Measurements from ENCODE around the gene MACROH2A2.

- no peak for TF ChIP-seq CTCF (IDR thresholded peaks at IDR 0.05; ENCODE audit: low read depth, low read length)
- TF ChIP-seq, protein P1, sequence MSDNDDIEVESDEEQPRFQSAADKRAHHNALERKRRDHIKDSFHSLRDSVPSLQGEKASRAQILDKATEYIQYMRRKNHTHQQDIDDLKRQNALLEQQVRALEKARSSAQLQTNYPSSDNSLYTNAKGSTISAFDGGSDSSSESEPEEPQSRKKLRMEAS (IDR thresholded peaks at IDR 0.05; ENCODE audit: low read depth, low read length) = no peak
These were observed 89.9 kb downstream of the MACROH2A2 start for GRCh38 chr10:70142555-70142954.
